ENCODE measurements around the gene ICA1. TPM values are rescaled to one million over a fixed set of nuclear protein-coding genes. Genes with fewer than 3 reads are reported as not detected.

Gene ICA1
- total and polyA plus RNA-seq, 2 of the 4 experiments (the other 2 are of a cell fraction) = not detected

- no peak overlapping the region for H3K4me2 ChIP-seq (ENCODE audit: low read depth, low read length)
- H3K23ac ChIP-seq (ENCODE audit: low read depth, low read length) = no peak overlapping the region
- no peaks in the 10 kb centered on the region for H3K79me1 ChIP-seq (ENCODE audit: low read depth in 1 of 2, low read length in 2 of 2)
- no peaks in the 10 kb centered on the region for H3K9me1 ChIP-seq (ENCODE audit: insufficient read depth, low read length)
- H3K27ac ChIP-seq (ENCODE audit: insufficient read depth, low read length) = no peak overlapping the region
- no peaks in the 10 kb centered on the region for H3K27me3 ChIP-seq (ENCODE audit: control insufficient read depth, insufficient read depth, low read length)
- no peaks in the 10 kb centered on the region for H3K4me1 ChIP-seq (ENCODE audit: control insufficient read depth, insufficient read depth, low read length)
- H3K9me3 ChIP-seq (ENCODE audit: control insufficient read depth, insufficient read depth, low read length) = no peaks in the 10 kb centered on the region; the same call in 1 of the 2 replicates
- TF ChIP-seq FOS (IDR thresholded peaks at IDR 0.05; ENCODE audit: low read depth, low read length) = no peak
- no peak for TF ChIP-seq RCOR1 (IDR thresholded peaks at IDR 0.05; ENCODE audit: insufficient replicate concordance, low read length)
- TF ChIP-seq BHLHE40 (IDR thresholded peaks at IDR 0.05; ENCODE audit: low read depth, low read length) = no peak
- TF ChIP-seq POLR2A (IDR thresholded peaks at IDR 0.05; ENCODE audit: low read depth, low read length) = no peak
- no peak for TF ChIP-seq CEBPB (IDR thresholded peaks at IDR 0.05; ENCODE audit: low read depth, low read length)
- no peak for TF ChIP-seq CTCF (conservative IDR thresholded peaks at IDR 0.05; ENCODE audit: low read depth, low read length)
- no peak for TF ChIP-seq MXI1 (IDR thresholded peaks at IDR 0.05; ENCODE audit: borderline replicate concordance, low read depth, low read length)
- TF ChIP-seq CHD1 (IDR thresholded peaks at IDR 0.05; ENCODE audit: low read depth, low read length) = no peak
- TF ChIP-seq USF2 (IDR thresholded peaks at IDR 0.05; ENCODE audit: low read depth, low read length) = no peak
- TF ChIP-seq, protein P1, sequence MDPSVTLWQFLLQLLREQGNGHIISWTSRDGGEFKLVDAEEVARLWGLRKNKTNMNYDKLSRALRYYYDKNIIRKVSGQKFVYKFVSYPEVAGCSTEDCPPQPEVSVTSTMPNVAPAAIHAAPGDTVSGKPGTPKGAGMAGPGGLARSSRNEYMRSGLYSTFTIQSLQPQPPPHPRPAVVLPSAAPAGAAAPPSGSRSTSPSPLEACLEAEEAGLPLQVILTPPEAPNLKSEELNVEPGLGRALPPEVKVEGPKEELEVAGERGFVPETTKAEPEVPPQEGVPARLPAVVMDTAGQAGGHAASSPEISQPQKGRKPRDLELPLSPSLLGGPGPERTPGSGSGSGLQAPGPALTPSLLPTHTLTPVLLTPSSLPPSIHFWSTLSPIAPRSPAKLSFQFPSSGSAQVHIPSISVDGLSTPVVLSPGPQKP (IDR thresholded peaks at IDR 0.05; ENCODE audit: borderline replicate concordance, low read depth, low read length) = no peak
- no peak for TF ChIP-seq NFE2L2 (IDR thresholded peaks at IDR 0.05; ENCODE audit: low read depth, low read length)
- no peak for TF ChIP-seq RFX5 (IDR thresholded peaks at IDR 0.05; ENCODE audit: low read depth, low read length)
- no peak for TF ChIP-seq RAD21 (IDR thresholded peaks at IDR 0.05; ENCODE audit: low read length)
- no peak for TF ChIP-seq SMC3 (IDR thresholded peaks at IDR 0.05; ENCODE audit: low read depth, low read length)
- TF ChIP-seq MAZ (IDR thresholded peaks at IDR 0.05; ENCODE audit: borderline replicate concordance, low read depth, low read length) = no peak
- TF ChIP-seq MAFK (IDR thresholded peaks at IDR 0.05; ENCODE audit: low read depth, low read length) = no peak
- no peak overlapping the region for H3K9ac ChIP-seq (ENCODE audit: low read depth, low read length)
- in situ Hi-C loops (cut with MboI; ENCODE audit: low sequenced_read_pairs) (no loop called here), intact Hi-C loops (cut with micrococcal nuclease) (no loop called here), dilution Hi-C loops (cut with HindIII; ENCODE audit: low sequenced_read_pairs, unreplicated experiment) (no loop called here)
- no peak overlapping the region for H2BK20ac ChIP-seq (ENCODE audit: low read depth, low read length)
- no TSS peak for BruUV-seq (replicated peaks)
- no peaks in the 10 kb centered on the region for H4K20me1 ChIP-seq (ENCODE audit: insufficient read depth, low read length)
- H2BK120ac ChIP-seq (ENCODE audit: low read depth, low read length) = no peak overlapping the region
- H3K18ac ChIP-seq (ENCODE audit: low read depth, low read length) = no peak overlapping the region
- DNase-seq (no peak), ATAC-seq (ENCODE audit: low read depth) (no peak)
- H2AK9ac ChIP-seq (replicated peaks; ENCODE audit: low read depth, low read length, poor library complexity) = no peak overlapping the region
- H3K4ac ChIP-seq (ENCODE audit: low read depth, low read length) = no peak overlapping the region
- no peak overlapping the region for H4K91ac ChIP-seq (ENCODE audit: insufficient read depth, low read depth, low read length)
- POLR2A ChIA-PET (ENCODE audit: unreplicated experiment) = no interaction called here
- H4K8ac ChIP-seq (ENCODE audit: low read depth in 2 of 2, low read length in 2 of 2) = no peak overlapping the region
- no peak overlapping the region for H3K14ac ChIP-seq (replicated peaks; ENCODE audit: low read depth, low read length)
- H2AK5ac ChIP-seq (ENCODE audit: low read depth, low read length) = no peak overlapping the region
- no peak overlapping the region for H2AFZ ChIP-seq (replicated peaks; ENCODE audit: low read length, poor library complexity)
- H3K4me3 ChIP-seq (ENCODE audit: insufficient read depth, low read depth, low read length) = no peak overlapping the region
- CTCF ChIA-PET = no interaction called here
- H2BK5ac ChIP-seq (ENCODE audit: low read depth, low read length, poor library complexity, severe bottlenecking) = no peak overlapping the region
- no peak overlapping the region for H4K5ac ChIP-seq (ENCODE audit: low read depth, low read length)
- H3K56ac ChIP-seq (ENCODE audit: extremely low read depth, insufficient read depth, low read length) = no peak overlapping the region
- H3K36me3 ChIP-seq (ENCODE audit: control insufficient read depth, insufficient read depth, low read length) = no peaks in the 10 kb centered on the region
- no peak overlapping the region for H2BK15ac ChIP-seq (ENCODE audit: low read depth, low read length)
Observed at GRCh38 chr7:8285155-8285554, 23.2 kb upstream of the ICA1 start.

Data from IMR-90 (cell line).